Ishikawa (cell line): ENCODE data around the gene FNDC4.

Experiments
- FOXM1 ChIP-seq: IDR thresholded peaks from 2 replicates; pipeline ENCODE4 v1.6.1; 2012; ENCODE audit warnings: low read depth, borderline replicate concordance
- MAX ChIP-seq: IDR thresholded peaks from 2 replicates; pipeline ENCODE4 v1.6.1; 2012
- RAD21 ChIP-seq: IDR thresholded peaks from 2 replicates; pipeline ENCODE4 v1.6.1; 2012; ENCODE audit warnings: low read depth
- TEAD4 ChIP-seq: IDR thresholded peaks from 2 replicates; pipeline ENCODE4 v1.6.1; 2012
- TF ChIP-seq, protein P1 (sequence below): IDR thresholded peaks from 2 replicates; pipeline ENCODE4 v1.6.1; 2012; ENCODE audit warnings: low read depth, mild to moderate bottlenecking

DNA sequence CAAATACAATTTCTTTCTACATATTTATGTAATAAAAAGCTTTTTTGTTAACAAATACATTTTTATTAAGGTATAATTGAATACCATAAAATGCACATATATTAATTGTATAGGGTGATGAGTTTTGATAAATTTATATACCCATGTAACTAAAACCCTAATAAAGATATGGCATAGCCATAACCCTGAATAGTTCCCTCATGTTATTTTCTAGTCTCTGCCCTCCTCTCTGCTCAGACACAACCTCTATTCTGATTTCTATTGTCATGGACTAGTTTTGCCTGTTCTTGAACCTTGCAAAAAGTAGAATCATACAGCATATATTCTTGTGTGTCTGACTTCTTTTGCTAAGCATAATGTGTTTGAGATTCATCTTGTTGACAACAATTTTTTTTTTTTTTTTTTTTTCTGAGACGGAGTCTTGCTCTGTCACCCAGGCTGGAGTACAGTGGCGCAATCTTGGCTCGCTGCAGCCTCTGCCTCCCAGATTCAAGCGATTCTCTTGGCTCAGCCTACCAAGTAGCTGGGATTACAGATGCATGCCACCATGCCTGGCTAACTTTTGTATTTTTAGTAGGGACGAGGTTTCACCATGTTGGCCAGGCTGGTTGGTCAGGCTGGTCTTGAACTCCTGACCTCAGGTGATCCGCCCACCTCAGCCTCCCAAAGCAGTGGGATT lies 49.3 kb upstream of the FNDC4 start:
- TF ChIP-seq FOXM1 (no peak), MAX (no peak), TEAD4 (no peak), RAD21 (no peak)
- TF ChIP-seq, protein P1, sequence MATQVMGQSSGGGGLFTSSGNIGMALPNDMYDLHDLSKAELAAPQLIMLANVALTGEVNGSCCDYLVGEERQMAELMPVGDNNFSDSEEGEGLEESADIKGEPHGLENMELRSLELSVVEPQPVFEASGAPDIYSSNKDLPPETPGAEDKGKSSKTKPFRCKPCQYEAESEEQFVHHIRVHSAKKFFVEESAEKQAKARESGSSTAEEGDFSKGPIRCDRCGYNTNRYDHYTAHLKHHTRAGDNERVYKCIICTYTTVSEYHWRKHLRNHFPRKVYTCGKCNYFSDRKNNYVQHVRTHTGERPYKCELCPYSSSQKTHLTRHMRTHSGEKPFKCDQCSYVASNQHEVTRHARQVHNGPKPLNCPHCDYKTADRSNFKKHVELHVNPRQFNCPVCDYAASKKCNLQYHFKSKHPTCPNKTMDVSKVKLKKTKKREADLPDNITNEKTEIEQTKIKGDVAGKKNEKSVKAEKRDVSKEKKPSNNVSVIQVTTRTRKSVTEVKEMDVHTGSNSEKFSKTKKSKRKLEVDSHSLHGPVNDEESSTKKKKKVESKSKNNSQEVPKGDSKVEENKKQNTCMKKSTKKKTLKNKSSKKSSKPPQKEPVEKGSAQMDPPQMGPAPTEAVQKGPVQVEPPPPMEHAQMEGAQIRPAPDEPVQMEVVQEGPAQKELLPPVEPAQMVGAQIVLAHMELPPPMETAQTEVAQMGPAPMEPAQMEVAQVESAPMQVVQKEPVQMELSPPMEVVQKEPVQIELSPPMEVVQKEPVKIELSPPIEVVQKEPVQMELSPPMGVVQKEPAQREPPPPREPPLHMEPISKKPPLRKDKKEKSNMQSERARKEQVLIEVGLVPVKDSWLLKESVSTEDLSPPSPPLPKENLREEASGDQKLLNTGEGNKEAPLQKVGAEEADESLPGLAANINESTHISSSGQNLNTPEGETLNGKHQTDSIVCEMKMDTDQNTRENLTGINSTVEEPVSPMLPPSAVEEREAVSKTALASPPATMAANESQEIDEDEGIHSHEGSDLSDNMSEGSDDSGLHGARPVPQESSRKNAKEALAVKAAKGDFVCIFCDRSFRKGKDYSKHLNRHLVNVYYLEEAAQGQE: no peak
